ENCODE measurements around the gene PHF21A.

GRCh38 chr11:46142561-46142960, 21.3 kb upstream of the PHF21A start:
- TF ChIP-seq CTCF (IDR thresholded peaks at IDR 0.05) (no peak), POLR2A (IDR thresholded peaks at IDR 0.05) (no peak)
